ENCODE measurements around the gene HS3ST2.

DNA sequence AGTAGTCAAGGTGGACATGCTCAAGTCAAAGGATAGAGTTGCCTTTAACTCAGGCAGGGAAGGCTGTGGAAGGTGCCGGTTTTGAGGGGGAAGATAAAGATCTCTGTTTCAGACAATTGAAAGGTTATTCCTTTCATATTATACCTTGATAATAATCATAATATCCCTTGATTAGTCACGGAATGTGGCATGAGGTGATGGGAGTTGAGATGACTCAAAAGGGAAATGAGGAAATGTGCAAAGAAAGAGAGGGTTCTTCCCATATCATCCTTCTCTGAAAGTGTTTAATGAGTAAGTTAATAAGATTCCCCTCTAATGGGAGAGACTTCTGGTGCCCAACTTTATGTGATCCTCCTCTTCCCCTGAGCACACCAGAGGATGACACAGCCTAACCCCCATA is 43.1 kb upstream of the HS3ST2 start:
- no peak for TF ChIP-seq CTCF (IDR thresholded peaks at IDR 0.05; ENCODE audit: extremely low read depth in 1 of 2, insufficient read depth in 1 of 2, low read depth in 1 of 2, low read length in 2 of 2)
- TF ChIP-seq, protein P1, sequence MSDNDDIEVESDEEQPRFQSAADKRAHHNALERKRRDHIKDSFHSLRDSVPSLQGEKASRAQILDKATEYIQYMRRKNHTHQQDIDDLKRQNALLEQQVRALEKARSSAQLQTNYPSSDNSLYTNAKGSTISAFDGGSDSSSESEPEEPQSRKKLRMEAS (IDR thresholded peaks at IDR 0.05; ENCODE audit: insufficient read depth, insufficient read length), result no peak
- TF ChIP-seq MYC (IDR thresholded peaks at IDR 0.05; ENCODE audit: low read depth, low read length), result no peak
- no peak for TF ChIP-seq POLR2A (IDR thresholded peaks at IDR 0.05; ENCODE audit: low read depth, low read length)
- no peak for TF ChIP-seq POLR2AphosphoS5 (IDR thresholded peaks at IDR 0.05; ENCODE audit: insufficient read depth, low read depth, low read length)
- no peak for TF ChIP-seq EZH2 (IDR thresholded peaks at IDR 0.05; ENCODE audit: borderline replicate concordance, low read depth, low read length, severe bottlenecking)
- TF ChIP-seq JUN (IDR thresholded peaks at IDR 0.05; ENCODE audit: borderline replicate concordance, insufficient read depth, insufficient read length, low read depth), result no peak
- TF ChIP-seq GATA2 (IDR thresholded peaks at IDR 0.05; ENCODE audit: insufficient read depth, insufficient read length, low read depth, low read length), result no peak
- TF ChIP-seq FOS (IDR thresholded peaks at IDR 0.05; ENCODE audit: borderline replicate concordance, insufficient read depth, low read length), result no peak

All from endothelial cell of umbilical vein (primary cell).